Esophagus muscularis mucosa (tissue), 4 donors: ENCODE data around the gene A4GNT. TPM values are rescaled to one million over a fixed set of nuclear protein-coding genes. Genes with fewer than 3 reads are reported as not detected.

ENCODE experiments used
- DNase-seq: peaks from one replicate; pipeline ENCODE4 v3.0.0-alpha.2; 2017; ENCODE audit errors: extremely low spot score
- H3K27ac ChIP-seq, 4 donors: fragments of 200-600 bp; sonication (generic); replicated peaks in 1 of 4; 1 replicate in 3 of 4; 2 replicates in 1 of 4; pipeline ENCODE4 v1.5.1; 2016 to 2019; ENCODE audit warnings: mild to moderate bottlenecking in 1 of 4
- H3K27me3 ChIP-seq, 4 donors: fragments of 200-600 bp; sonication (generic); one replicate each; pipeline versions ENCODE4 v1.5.1 to v1.6.0; 2016 to 2019
- H3K36me3 ChIP-seq, 4 donors: fragments of 200-600 bp; sonication (generic); one replicate each; pipeline ENCODE4 v1.5.1; 2016 to 2019
- H3K4me1 ChIP-seq, 4 donors: fragments of 200-600 bp; sonication (generic); one replicate each; pipeline ENCODE4 v1.5.1; 2016 to 2019
- H3K4me3 ChIP-seq, 4 donors: fragments of 200-600 bp; sonication (generic); 1 replicate in 2 of 4; 2 replicates in 2 of 4; pipeline ENCODE4 v1.5.1; 2016 to 2019; ENCODE audit warnings: mild to moderate bottlenecking in 4 of 4, moderate library complexity in 1 of 4
- H3K9me3 ChIP-seq, 4 donors: fragments of 200-600 bp; sonication (generic); 1 replicate in 3 of 4; 2 replicates in 1 of 4; pipeline ENCODE4 v1.5.1; 2016 to 2019
- CTCF ChIP-seq, 3 experiments: fragments of 200-600 bp in 2 of 3; fragments of 450-650 bp in 1 of 3; sonication (generic) in 2 of 3; IDR thresholded peaks; one replicate each; pipeline ENCODE4 v1.5.1; 2017 to 2019; ENCODE audit warnings: antibody characterized with exemption in 3 of 3, mild to moderate bottlenecking in 2 of 3, moderate library complexity in 1 of 3
- EP300 ChIP-seq: sonication (generic); formaldehyde crosslinking; IDR thresholded peaks from one replicate; pipeline ENCODE4 v1.6.1; 2017; ENCODE audit warnings: antibody characterized with exemption
- POLR2A ChIP-seq: fragments of 450-650 bp; IDR thresholded peaks from one replicate; pipeline ENCODE4 v1.6.1; 2017; ENCODE audit warnings: antibody characterized with exemption, moderate library complexity, mild to moderate bottlenecking, low read depth
- POLR2AphosphoS5 ChIP-seq, 2 donors: sonication (generic); formaldehyde crosslinking; IDR thresholded peaks; one replicate each; pipeline ENCODE4 v1.6.1; 2017; ENCODE audit warnings: antibody characterized with exemption in 2 of 2
- WGBS: methylation state at CpG from one replicate; pipeline ENCODE4 v1.1.5; 2018; 5-methylcytosine and 5-hydroxymethylcytosine counted together
- intact Hi-C: fragments of 100-400 bp; cut with DNase I; formaldehyde crosslinking; loops from one replicate; pipeline ENCODE4 v1.15.1; 2023
- total RNA-seq, 4 donors: library from RNA; depleted of rRNA; stranded (reverse); fragments of >200 nt; gene quantifications; one replicate each; pipeline versions ENCODE4 v1.1.0 to v1.2.1, GENCODE V29; 2016

A4GNT gene
- not detected for total RNA-seq

GRCh38 chr3:138132239-138132638 is at the start of gene A4GNT:
TSS of gene A4GNT (minus strand) at chr3:138132390. CDS start at chr3:138131256, 1,134 bp downstream.
- intact Hi-C loops = no loop called here
- Histone ChIP-seq H3K4me1 (no peaks in the 10 kb centered on the region), H3K27me3 (no peaks in the 10 kb centered on the region), H3K4me3 (no peak within 1 kb of the TSS), H3K27ac (no peak within 1 kb of the TSS), H3K9me3 (no peaks in the 10 kb centered on the region), H3K36me3 (no peaks in the 10 kb centered on the region)
- no peak for TF ChIP-seq POLR2A
- no peak for TF ChIP-seq POLR2AphosphoS5 (IDR thresholded peaks at IDR 0.05)
- TF ChIP-seq CTCF (IDR thresholded peaks at IDR 0.05) = no peak
- TF ChIP-seq EP300 = no peak
- 87% methylated on average over 1 of the region's 1 CpG for whole genome bisulfite sequencing
- DNase-seq = no peak

DNA sequence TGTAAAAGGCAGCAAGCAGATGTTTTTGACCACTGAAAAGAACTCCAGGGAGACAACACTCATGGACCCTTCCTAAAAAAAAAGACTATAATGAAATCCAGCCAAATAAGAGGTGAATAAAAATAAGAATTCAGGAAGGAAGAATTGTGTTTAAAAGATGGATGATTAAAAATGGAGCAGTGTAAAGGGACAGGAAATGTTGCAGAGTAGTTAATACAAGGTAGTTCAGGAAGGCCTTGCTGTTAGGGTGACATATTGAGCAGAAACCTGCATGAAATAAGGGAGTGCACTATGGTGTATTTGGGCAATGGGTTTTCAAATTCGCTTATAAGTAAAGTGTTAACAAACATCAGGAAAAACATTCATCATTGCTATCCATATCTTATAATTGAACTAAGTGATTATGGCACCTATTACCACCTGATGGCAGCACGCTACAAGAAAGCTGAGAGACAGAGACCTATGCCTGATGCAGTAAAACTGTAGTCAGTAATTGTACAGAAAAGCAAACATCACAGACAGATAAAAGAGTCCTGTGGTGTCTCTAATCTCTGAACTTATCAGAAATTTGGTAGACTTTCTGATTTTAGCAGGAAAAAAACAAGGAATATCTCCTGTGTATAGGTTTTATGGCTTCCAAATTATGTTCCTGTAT is 48.3 kb upstream of the A4GNT start:
- no peaks in the 10 kb centered on the region for H3K36me3 ChIP-seq
- DNase-seq = no peak
- no peak overlapping the region for H3K27ac ChIP-seq
- 17% methylated on average over 2 of the region's 2 CpGs for WGBS
- no peak overlapping the region for H3K4me3 ChIP-seq
- H3K4me1 ChIP-seq = no peaks in the 10 kb centered on the region
- H3K9me3 ChIP-seq = no peaks in the 10 kb centered on the region
- peaks cover 0 to 4% (median 0%) of the 10 kb centered on the region in 4 donors for H3K27me3 ChIP-seq
- intact Hi-C loops = no loop called here
- TF ChIP-seq CTCF (IDR thresholded peaks at IDR 0.05) = peak in 2 of 3 experiments; percentile 25 to 42
- no peak for TF ChIP-seq EP300

- Histone ChIP-seq H3K27ac (peak within 1 kb of the TSS; percentile 79 to 83 (median 80)), H3K27me3 (no peaks in the 10 kb centered on the region), H3K9me3 (no peaks in the 10 kb centered on the region), H3K4me1 (peaks cover 13 to 30% (median 28%) of the 10 kb centered on the region in 4 donors), H3K4me3 (peak within 1 kb of the TSS; percentile 70 to 91 (median 78)), H3K36me3 (peaks cover 8 to 33% (median 17%) of the 10 kb centered on the region in 4 donors)
- peak; percentile 92 for DNase-seq
- WGBS = 0% methylated on average over 12 of the region's 38 CpGs
- TF ChIP-seq POLR2A (no peak), POLR2AphosphoS5 (IDR thresholded peaks at IDR 0.05) (peak; percentile 76 to 80)
- intact Hi-C loops = no loop called here
These were observed 42.4 kb upstream of the A4GNT start, which contains the start of gene DBR1 for GRCh38 chr3:138174421-138175131. TSS of gene DBR1 (minus strand) at chr3:138174921. CDS start at chr3:138174795, 126 bp downstream.

DNA sequence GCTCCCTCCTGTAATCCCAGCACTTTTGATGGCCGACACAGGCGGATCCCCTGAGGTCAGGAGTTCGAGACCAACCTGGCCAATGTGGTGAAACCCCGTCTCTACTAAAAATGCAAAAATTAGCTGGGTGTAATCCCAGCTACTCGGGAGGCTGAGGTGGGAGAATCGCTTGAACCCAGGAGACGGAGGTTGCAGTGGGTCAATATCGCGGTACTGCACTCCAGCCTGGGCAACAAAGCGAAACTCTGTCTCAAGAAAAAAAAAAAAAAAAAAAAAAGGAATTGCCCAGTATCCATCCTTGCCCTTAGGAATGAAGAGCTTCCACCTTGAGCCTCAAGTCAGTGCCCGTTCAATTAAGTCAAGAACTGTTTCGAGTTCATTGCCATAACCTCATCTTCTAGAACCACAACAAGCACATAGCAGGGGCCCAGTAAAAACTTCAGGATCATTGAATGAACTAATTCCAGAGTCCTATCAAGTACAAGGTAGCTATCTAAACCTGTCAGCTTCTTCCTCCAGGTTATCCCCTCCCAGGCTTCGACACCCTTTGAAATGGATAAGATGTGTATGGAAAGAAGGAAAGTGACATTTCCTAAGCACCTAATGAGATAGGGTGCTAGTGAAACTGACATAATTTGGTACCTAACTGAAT is 41.7 kb upstream of the A4GNT start:
- WGBS = 73% methylated on average over 13 of the region's 13 CpGs
- Histone ChIP-seq H3K9me3 (no peaks in the 10 kb centered on the region), H3K4me1 (peaks cover 13 to 30% (median 28%) of the 10 kb centered on the region in 4 donors), H3K27me3 (no peaks in the 10 kb centered on the region), H3K36me3 (peaks cover 15 to 39% (median 23%) of the 10 kb centered on the region in 4 donors), H3K27ac (peak overlapping the region; percentile 79 to 83 (median 80)), H3K4me3 (peak overlapping the region; percentile 70 to 91 (median 78))
- no peak for DNase-seq
- intact Hi-C loops = no loop called here
- TF ChIP-seq CTCF (IDR thresholded peaks at IDR 0.05) = no peak
- TF ChIP-seq POLR2A = no peak
- no peak for TF ChIP-seq EP300
- TF ChIP-seq POLR2AphosphoS5 (IDR thresholded peaks at IDR 0.05) = no peak

DNA sequence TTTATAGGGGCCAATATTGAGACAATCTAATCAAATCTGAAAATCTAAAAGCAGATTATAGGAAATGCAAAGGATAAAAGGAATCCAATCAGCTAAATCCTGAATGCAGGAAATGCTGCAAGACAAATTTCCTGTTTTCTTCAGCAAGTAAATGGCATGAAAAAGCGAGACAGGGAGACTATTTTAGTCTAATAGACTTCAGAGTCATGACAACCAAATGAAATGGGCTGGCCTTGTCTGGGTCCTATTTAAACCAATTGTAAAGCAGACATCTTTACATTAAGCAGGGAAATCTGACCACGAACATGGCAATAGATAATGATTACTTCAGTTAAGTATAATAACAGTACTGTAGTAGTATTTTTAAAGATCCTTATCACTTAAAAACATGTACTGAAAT is 40.4 kb upstream of the A4GNT start:
- H3K36me3 ChIP-seq = peaks cover 18 to 52% (median 35%) of the 10 kb centered on the region in 4 donors
- peaks cover 13 to 30% (median 28%) of the 10 kb centered on the region in 4 donors for H3K4me1 ChIP-seq
- TF ChIP-seq CTCF (IDR thresholded peaks at IDR 0.05) (no peak), POLR2A (no peak)
- H3K27me3 ChIP-seq = no peaks in the 10 kb centered on the region
- intact Hi-C loops = no loop called here
- H3K4me3 ChIP-seq = no peak overlapping the region
- DNase-seq = no peak
- H3K27ac ChIP-seq = no peak overlapping the region
- WGBS = 69% methylated on average over 2 of the region's 2 CpGs
- H3K9me3 ChIP-seq = no peaks in the 10 kb centered on the region
